GM18498 (cell line): ENCODE data around the gene SPACA6.
"Not testable (repeated sequence)": the region's sequence is repeated elsewhere in the genome, so short reads cannot be mapped to it uniquely, and the experiment has no call there.

Experiments
- ATAC-seq: cut with Tn5 transposase; IDR thresholded peaks from one replicate; pipeline ENCODE4 v1.9.1; 2021; ENCODE audit warnings: mild to moderate bottlenecking, moderate library complexity; ENCODE audit not compliant: unreplicated experiment

SPACA6 gene, protein sequence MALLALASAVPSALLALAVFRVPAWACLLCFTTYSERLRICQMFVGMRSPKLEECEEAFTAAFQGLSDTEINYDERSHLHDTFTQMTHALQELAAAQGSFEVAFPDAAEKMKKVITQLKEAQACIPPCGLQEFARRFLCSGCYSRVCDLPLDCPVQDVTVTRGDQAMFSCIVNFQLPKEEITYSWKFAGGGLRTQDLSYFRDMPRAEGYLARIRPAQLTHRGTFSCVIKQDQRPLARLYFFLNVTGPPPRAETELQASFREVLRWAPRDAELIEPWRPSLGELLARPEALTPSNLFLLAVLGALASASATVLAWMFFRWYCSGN

DNA sequence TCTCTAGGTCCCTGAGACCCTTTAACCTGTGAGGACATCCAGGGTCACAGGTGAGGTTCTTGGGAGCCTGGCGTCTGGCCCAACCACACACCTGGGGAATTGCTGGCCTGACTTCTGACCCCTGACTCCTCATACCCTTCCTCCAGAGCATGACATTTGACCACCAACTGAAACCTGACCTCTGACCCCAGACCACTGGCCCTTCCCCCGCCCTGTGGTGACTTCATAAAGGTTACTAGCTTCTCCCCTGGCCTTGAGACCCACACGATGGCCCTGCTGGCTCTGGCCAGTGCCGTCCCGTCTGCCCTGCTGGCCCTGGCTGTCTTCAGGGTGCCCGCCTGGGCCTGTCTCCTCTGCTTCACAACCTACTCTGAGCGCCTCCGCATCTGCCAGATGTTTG lies at the start of gene SPACA6:
TSS of gene SPACA6 (plus strand) at position 71 of the 400 bp plus-strand sequence. CDS start at position 268, 197 bp downstream.
- no peak for ATAC-seq

DNA sequence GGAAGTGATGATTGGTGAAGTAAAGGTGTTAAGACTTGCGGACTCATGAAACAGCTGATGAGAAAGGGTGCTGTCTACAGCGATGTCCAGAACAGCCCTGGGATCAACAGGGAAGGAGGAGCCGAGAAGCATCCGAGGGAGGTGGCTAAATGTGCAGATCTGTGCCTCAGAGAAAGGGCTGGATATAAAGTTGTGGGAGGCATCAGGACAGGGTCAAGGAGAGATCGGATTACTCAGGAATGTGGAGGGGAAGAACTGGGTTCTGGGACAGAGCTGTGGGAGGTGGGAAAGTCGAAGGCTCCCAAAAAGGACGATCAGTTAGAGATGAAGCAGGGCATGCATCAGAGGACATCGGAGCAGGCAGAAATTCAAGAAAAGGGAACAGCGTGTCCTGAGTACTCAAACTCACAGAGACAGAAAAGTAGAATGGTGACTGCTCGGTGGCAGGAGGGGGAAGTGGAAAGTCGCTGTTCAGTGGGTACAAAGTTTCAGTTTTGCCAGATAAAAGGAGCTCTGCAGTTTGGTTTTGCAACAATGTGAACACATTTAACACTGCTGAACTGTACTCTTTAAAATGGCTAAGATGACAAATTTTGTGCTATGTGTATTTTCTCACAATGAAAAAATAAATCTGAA lies 48.4 kb upstream of the SPACA6 start:
- ATAC-seq: no peak

DNA sequence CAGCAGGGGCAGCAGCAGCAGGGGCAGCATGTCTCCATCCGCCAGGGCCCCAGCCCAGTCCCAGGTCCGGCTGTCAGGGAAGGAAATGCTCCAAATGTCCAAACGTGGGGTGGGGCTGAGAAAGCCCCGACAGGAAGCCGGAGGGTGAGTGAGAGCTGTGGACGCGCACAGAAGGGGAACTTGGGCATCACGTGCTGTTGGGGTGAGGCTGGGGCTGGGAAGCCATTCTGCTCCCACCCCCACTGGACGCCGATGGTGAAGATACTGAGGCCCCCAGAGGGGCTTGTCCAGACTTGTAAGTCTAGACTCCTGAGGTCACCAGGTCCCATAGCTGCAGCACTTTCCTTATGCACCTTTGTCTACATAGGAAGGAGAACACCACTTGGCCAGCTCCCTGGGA lies 46.4 kb upstream of the SPACA6 start, which contains the start of gene SIGLEC14:
TSS of gene SIGLEC14 (minus strand) at position 96 of the 400 bp plus-strand sequence. CDS start at position 30, 66 bp downstream.
- not testable (repeated sequence) for ATAC-seq

DNA sequence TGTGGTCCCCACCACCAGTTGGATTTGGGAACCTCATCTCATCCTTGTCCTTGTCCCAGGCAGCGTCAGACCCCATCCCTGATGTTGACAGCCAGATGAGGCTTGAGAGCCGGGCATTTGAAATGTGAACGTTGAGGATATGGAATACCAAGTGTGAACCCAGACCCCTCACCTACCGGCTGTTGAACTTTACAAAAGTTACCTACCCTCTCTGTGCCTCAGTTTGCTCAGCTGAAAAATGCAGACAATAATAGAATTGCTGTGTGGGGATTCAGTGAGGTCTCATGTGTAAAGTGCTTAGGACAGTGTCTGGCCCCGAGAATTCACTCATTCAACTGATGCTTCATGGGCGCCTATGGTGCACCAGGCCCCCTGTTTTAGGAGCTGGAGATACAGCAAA lies 45.8 kb upstream of the SPACA6 start:
- no peak for ATAC-seq

DNA sequence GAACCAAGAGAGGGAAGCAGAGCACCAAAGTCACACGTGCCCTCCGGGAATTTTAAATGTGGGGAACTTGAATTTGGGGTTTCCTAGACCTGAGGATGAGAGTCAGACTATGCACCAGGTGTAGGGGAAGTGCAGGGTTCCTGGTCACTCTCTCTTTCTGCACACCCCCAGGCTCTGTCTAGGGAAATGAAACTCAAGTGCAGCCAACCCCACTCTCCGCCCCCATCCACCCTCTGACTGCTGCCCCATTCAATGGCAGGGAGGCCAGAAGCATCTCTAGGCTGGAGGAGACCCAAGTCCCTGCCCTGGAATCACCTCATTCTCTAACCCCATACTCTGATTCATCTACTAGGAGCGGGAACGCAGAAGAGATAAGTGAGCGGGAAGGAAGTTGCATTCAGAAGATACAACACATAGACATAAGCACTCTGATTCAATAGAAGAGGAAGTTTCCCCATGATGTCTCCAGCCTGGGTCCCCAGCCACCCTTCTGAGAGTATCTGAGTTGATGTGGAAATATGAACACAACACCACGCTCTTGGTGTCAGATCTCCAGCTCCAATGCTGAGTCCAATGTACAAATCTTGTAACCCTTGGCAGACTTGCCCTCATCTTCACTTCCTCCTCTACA lies 41.8 kb upstream of the SPACA6 start:
- peak; percentile 60 for ATAC-seq

DNA sequence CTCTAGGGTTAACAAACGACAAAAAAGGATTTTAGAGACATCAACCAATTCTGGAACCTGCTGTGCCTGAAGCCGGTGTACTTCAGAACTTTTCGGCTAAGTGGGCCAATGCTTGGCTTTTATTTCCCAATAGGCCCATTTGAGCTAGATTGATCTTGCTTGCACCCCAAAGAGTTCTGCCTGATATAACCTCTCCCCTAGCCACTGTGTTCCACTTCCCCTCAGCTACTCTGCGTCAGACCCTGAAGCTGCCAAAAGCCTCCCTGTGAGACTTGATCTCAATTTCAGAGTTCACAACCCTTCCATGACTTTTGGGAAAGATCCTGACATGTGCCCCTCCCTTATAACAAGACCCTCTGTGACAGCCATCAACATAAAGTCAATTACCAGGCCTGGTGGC lies 40.9 kb upstream of the SPACA6 start:
- ATAC-seq: no peak

DNA sequence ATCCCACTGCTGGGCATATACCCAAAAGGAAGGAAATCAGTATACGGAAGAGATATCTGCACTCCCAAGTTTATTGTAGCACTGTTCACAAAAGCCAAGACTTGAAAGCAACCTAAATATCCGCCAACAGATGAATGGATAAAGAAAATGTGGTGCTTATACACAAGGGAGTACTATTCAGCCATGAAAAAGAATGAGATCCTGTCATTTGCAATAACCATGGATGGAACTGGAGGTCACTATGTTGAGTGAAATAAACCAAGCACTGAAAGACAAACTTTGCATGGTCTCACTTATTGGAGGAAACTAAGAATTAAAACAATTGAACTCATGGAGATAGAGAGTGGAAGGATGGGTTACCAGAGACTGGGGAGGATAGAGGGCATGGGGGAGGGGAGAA lies 40.0 kb upstream of the SPACA6 start:
- ATAC-seq: no peak

DNA sequence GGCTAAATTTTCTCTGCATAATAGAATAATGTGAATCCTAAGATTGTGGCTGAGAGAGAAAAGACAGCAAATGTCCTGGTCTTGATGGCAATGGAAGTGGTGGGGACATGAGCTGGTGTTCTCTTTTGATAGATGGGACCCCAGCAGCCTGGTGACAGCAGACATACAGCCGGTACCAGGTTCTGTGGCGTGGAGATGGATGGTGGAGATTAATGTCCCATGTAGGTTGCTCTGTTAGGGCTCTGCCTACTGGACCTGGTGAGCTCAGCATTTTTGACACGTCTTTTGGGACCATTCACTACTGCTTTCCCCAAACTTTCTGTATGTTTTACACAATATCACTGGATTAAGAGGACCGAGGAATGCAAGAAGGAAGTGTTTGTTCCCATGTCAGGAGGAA lies 38.3 kb upstream of the SPACA6 start:
- ATAC-seq: no peak

DNA sequence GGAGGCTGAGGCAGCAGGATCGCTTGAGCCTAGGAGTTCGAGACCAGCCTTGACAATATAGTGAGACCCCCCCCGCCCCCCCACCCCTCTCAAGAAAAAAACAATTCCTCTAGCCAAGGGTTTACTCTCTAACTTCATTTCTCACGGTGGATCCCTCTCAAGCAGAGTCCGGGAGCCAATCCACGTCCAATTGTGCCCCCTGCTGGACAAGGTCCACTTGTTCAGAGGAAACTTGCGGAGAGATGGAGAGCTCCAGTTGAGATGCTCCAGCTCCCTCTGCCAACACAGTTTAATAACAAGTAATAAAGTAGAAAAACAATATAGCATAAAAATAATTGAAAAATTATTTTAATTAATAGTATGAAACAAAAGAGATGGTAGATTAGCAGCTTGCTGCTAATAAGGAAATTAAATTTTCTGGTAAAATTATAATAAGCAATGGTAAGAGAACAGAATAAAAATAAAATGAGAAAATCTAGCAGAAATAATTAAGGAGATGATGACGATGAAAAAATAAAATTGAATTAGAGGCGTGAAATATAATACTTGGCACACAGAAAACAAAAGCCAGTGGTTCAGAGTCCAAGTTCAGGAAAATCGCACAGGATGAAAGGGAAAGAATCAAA lies 32.0 kb upstream of the SPACA6 start:
- ATAC-seq: no peak

DNA sequence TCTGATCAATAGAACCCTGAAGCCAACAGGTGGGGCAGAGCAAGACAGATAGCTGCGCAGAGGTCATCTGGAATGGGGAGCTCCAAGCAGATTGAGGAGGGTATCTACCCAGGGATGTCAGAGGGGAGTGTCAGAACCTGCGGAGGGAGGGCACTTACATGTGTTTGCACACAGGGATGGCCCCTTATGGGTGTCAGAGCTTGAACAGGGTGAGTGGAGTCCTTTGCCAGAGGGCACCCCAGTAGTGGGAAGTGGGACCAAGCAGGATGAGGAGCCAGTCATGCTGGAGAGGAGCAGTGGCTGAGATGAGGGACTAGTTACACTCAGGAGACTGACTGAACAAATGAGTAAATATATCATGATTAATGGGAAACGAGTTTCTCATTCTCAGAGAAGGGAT lies 29.5 kb upstream of the SPACA6 start:
- no peak for ATAC-seq

DNA sequence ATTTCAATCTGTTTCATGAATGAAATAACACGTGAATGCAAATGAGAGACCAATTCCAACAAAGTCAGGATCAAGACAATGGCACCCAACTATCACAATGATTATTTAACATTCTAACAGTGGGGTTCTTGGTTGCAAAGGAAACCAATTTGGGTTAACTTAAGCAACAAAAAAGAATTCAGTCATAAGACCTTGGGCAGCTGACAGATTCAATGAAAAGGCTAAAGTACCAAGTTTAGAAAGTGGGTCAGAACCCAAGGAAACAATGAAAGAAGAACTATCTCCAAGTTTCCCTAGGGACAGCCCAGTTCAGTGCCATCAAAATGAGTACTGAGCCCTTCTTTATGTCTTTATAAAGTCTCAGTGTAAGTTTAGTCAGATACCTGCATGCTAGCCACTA lies 29.0 kb upstream of the SPACA6 start:
- no peak for ATAC-seq

DNA sequence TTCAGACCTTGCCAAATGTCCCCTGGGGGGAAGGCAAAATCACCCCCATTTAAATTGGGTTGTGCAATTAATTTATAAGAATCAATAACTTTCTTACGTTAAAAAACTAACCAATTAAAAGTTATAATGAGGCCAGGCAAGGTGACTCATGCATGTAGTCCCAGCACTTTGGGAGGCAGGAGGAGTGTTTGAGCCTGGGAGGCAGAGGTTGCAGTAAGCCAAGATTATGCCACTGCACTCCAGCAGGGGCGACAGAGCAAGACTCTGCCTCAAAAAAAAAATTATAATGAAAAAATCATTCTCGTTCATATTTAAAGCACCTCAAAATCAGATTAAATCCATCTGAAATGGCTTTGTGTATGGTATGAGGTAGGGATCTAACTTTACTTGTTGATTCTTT lies 28.1 kb upstream of the SPACA6 start:
- ATAC-seq: no peak

DNA sequence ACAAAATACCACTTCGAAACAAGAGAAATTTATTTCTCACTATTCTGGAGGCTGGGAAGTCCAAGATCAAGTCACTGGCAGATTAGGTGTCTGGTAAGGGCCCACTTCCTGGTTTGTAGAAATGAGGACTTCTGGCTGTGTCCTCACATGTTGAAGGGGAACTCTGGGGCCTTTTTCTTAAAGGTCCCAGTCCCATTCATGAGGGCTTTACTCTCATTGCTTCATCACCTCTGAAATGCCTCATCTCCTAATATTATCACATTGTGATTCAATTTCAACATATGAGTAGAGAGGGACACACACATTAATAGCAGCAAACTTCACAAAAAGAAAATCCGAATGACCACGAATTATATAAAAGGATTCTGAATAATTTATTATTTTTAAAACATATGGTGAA lies 24.9 kb upstream of the SPACA6 start:
- ATAC-seq: no peak

DNA sequence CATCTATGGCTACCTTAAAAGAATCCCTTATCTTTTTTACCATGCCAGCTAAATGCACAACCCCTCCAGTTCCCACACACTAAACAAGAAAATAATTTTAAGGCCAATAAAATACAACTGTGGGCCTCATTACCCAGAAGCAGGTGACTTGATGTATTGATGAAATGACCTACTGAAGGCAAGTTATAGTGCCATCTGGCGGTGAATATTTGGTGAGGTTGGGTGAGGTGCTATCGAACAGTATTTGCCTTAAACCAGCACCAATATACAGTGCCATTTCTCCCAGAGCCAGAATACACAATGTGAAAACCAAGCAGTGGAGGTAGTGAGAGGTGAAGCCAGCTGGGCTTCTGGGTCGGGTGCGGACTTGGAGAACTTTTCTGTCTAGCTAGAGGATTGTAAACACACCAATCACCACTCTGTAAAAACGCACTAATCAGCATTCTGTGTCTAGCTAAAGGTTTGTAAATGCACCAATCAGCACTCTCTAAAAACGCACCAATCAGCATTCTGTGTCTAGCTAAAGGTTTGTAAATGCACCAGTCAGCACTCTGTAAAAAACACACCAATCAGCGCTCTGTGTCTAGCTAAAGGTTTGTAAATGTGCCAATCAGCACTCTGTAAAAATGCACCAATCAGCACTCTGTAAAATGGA lies 17.1 kb upstream of the SPACA6 start:
- ATAC-seq: not testable (repeated sequence)

DNA sequence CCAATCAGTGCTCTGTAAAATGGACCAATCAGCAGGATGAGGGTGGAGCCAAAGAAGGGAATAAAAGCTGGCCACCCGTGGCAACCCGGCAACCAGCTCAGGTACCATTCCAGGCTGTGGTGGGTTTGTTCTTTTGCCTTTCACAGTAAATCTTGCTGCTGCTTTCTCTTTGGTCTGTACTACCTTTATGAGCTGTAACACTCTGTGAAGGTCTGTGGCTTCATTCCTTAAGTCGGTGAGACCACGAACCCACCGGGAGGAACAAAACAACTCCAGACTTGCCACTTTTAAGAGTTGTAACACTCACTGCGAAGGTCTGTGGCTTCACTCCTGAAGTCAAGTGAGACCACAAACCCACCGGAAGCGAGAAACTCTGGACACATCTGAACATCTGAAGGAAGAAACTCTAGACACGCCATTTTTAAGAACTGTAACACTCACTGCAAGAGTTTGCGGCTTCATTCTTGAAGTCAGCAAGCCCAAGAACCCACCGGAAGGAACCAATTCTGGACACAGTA lies 16.5 kb upstream of the SPACA6 start:
- no peak for ATAC-seq

DNA sequence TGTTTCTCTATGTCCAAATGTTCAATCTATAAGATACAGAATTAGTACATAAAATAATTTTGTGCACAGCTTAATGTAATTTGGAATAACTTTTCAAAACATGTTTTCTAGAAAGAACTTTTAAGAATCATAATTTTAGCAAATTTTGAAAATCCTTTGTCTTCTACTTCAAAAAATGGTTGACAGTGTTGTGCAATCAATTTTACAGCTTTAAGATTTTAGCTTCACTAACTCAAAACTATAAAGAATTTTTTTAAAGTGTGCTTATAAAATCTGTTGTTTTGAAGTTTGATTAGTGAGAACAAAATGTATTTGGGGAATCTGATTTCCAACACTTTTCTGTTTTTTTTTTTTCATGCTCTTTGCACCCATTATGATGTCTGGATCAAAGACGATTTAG lies 12.7 kb upstream of the SPACA6 start:
- no peak for ATAC-seq

DNA sequence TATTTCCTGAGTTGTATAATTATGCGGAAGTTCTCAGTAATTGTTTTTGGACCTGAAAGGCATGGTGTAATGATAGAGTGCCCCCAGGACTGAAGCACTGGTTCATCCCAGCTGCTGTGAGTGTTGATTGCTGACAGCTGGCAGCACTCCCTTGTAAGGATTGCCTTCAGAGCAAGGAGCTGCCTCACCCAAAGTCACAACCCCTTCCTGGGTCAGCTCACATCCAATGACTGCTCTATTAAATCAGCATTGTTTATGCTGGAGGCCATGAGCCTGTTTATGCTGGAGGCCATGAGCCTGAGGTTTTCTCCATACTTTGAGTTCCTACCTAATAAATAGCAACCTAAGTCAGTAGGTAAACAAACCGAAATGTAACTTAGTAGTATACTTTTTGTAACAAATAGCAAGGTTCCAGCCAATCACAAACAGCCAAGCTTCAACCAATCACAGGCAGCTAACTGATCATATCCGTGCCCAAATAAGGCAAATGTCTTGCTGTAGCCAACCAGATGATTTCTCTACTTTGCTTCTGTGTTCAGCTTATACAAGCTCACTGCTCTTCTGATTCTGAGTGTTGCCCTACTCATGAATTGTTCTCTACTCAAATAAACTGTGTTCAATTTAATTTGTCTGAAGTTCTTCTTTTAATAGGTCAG lies 11.7 kb upstream of the SPACA6 start:
- no peak for ATAC-seq

DNA sequence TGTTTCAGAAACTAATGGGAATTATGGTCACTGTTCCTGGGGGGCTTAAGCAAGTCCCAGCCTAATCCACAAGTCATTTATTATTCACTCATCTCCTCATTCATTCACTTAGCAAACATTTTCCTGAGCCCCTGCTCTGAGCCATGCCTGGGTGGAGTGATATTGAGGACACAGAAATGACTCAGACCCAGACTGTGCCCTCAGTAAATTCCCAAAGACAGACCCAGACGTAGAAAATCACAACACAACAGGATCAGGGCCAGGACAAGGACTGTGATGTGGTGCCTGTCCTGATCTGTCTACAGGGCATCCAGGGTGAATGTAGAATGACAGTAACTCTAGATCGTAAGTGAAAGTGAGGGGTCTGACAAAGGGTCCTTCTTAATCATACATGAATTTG lies 7.0 kb upstream of the SPACA6 start:
- no peak for ATAC-seq

DNA sequence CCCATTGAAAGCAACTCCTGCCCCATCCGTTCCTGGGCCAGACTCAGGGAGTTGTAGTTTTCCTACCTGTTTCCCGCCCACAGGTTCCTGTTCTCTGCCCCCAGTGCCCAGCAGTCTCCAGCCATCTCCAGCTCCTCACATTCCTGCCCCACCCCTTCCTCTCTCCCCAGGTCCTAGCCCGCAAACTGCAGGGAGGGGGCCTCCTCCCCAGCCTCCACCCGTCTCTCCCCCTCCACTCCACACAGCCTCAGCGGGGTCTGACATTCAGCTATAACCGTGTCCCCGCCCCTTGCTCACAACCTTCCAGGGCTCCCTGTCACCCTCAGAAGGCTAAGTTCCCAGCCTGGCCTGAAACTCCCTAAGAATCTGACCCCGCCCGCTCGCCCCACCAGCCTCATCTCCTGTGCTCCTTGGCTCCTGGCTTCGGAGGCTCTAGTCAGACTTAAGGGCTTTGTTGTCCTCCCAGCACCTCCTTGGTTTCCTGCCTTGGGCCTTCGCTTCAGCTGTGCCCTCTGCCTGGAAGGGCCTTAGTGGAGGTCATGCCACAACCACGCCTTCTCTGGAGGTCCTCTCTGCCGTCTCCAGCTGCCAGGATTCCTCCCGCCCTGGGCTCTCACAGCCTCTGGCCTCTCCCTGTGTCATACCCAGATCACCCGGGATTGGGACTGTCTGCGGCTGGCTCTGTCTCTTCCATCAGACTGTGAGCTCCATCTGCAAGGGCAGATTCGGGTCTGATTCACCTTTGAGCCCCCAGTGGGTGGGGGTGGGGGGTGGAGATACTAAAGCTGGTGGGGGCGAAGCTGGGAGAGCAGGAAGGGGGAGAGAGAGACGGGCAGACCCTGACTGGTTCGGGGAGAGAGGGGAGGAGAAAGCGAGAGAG lies 5.1 kb upstream of the SPACA6 start:
- no peak for ATAC-seq
